Progenitor cell of endocrine pancreas (in vitro differentiated cells): Measurements from ENCODE around the gene GLIS1. TPM values are rescaled to one million over a fixed set of nuclear protein-coding genes. Genes with fewer than 3 reads are reported as not detected.

Source experiments
- DNase-seq: peaks from one replicate; pipeline ENCODE4 v3.0.0; 2021; ENCODE audit warnings: low spot score; ENCODE audit not compliant: unreplicated experiment
- H3K27ac Mint-ChIP-seq: 2 replicates; pipeline ENCODE4 v1.8.0; 2021; ENCODE audit warnings: mild to moderate bottlenecking, moderate library complexity, mixed read lengths
- H3K27me3 Mint-ChIP-seq: 2 replicates; pipeline ENCODE4 v1.8.0; 2021; ENCODE audit warnings: mixed read lengths
- H3K36me3 Mint-ChIP-seq: 2 replicates; pipeline ENCODE4 v1.8.0; 2022; ENCODE audit warnings: mixed read lengths; ENCODE audit not compliant: insufficient read depth
- H3K4me1 Mint-ChIP-seq: 2 replicates; pipeline ENCODE4 v1.8.0; 2021; ENCODE audit warnings: low read depth, mixed read lengths
- H3K4me3 Mint-ChIP-seq: 2 replicates; pipeline ENCODE4 v1.8.0; 2021; ENCODE audit warnings: low read depth, mild to moderate bottlenecking, moderate library complexity, mixed read lengths
- H3K9me3 Mint-ChIP-seq: 2 replicates; pipeline ENCODE4 v1.8.0; 2021; ENCODE audit warnings: low read depth, mixed read lengths
- total RNA-seq: library from RNA; stranded (reverse); gene quantifications from 2 replicates; pipeline ENCODE4 v1.2.1, GENCODE V29; 2021
- TF ChIP-seq, protein P1 (sequence below): fragments of 200-600 bp; sonication (generic); IDR thresholded peaks from one replicate; pipeline ENCODE4 v1.5.0; 2021; ENCODE audit warnings: antibody characterized with exemption, mild to moderate bottlenecking; ENCODE audit not compliant: unreplicated experiment

GLIS1 gene
- total RNA-seq, 1 donor from 2014 or later = not detected

DNA sequence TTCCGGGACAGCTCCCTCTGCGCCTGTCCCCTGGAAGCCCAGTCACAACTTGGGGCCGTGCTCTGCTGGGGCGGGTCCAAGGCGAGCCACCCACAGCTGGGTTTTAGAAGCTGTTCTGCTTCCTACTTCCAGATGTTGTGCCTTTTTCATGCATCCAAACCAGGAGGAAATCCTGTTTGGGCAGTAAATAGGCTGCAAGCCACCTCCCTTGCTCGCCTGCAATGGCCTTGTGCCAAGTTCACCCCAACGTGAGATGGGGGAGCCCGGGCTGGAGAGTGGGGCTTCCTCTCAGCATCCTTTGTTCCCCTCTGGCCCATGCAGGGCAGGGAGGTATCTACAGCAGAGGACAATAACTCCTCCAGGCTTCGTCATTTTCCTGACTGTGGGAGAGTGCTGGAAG, 206.6 kb downstream of the GLIS1 start:
- no peaks in the 10 kb centered on the region for H3K9me3 Mint-ChIP-seq
- H3K27me3 Mint-ChIP-seq = peaks cover 29% of the 10 kb centered on the region
- H3K4me1 Mint-ChIP-seq = no peaks in the 10 kb centered on the region
- no peak overlapping the region for H3K27ac Mint-ChIP-seq
- DNase-seq = no peak
- TF ChIP-seq, protein P1, sequence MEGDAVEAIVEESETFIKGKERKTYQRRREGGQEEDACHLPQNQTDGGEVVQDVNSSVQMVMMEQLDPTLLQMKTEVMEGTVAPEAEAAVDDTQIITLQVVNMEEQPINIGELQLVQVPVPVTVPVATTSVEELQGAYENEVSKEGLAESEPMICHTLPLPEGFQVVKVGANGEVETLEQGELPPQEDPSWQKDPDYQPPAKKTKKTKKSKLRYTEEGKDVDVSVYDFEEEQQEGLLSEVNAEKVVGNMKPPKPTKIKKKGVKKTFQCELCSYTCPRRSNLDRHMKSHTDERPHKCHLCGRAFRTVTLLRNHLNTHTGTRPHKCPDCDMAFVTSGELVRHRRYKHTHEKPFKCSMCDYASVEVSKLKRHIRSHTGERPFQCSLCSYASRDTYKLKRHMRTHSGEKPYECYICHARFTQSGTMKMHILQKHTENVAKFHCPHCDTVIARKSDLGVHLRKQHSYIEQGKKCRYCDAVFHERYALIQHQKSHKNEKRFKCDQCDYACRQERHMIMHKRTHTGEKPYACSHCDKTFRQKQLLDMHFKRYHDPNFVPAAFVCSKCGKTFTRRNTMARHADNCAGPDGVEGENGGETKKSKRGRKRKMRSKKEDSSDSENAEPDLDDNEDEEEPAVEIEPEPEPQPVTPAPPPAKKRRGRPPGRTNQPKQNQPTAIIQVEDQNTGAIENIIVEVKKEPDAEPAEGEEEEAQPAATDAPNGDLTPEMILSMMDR = no peak
- H3K4me3 Mint-ChIP-seq = no peak overlapping the region
- H3K36me3 Mint-ChIP-seq = no peaks in the 10 kb centered on the region

DNA sequence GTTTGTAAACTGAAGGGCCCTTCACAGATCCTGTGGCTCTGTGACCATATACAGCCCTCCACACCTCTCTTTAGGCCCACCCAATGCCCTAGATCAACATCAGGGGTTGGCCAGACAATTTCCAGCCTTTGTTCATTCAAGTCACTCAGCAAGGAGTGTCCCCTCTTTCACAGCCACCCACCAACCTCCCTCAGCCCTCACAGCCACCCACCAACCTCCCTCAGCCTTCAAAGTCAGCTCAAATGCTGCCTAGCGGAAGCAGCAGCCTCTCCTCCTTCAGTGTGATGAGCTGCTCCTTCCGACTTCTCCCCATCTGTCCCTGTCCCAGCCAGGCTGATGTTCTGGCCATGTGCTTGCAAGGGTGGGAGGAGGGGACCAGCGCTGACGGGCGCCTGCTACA, 208.4 kb downstream of the GLIS1 start:
- TF ChIP-seq, protein P1 = no peak
- Mint-ChIP-seq H3K4me3 (no peak overlapping the region), H3K27me3 (peaks cover 19% of the 10 kb centered on the region), H3K36me3 (no peaks in the 10 kb centered on the region), H3K27ac (no peak overlapping the region), H3K9me3 (no peaks in the 10 kb centered on the region), H3K4me1 (peaks cover 10% of the 10 kb centered on the region)
- DNase-seq = no peak

DNA sequence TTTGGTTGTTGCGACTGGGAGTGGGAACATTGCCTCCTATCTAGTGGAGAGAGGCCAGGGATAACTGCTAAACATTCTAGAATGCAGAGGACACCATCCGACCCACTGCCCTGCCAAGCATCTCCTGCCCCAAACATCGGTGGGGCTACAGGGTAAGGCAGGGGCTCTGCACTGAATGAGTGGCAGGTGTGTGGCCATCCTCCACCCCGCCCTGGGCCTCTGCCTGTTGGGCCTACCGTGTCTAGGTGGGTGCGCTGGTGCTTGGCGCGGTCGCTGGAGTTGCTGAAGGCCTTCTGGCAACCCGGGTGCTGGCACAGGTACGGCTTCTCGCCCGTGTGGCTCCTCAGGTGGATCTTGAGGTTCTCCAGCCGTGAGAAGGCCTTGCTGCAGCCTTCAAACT, 209.4 kb downstream of the GLIS1 start:
- no peaks in the 10 kb centered on the region for H3K9me3 Mint-ChIP-seq
- peaks cover 10% of the 10 kb centered on the region for H3K4me1 Mint-ChIP-seq
- H3K4me3 Mint-ChIP-seq = no peak overlapping the region
- TF ChIP-seq, protein P1 = no peak
- no peak for DNase-seq
- peaks cover 10% of the 10 kb centered on the region for H3K27me3 Mint-ChIP-seq
- H3K36me3 Mint-ChIP-seq = no peaks in the 10 kb centered on the region
- H3K27ac Mint-ChIP-seq = no peak overlapping the region

DNA sequence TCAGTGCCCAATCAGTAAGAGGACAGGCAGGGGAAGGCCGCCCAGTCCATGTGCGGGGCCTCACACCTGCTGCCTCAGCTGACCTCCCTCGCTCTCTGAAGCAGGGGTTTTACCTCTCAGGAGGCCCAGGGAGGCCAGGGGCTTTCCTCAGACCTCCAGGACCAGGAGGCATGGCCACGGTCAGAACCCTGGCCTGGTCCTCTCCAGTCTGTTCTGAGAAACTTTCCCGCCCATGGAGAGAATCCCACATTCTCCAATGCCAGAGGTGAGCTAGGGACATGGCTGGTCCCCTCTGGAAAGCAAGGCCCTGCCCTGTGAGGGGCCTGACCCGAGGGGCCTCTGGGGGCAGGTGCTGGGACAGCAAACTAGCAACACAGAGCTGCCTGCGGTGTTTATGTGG, 211.6 kb downstream of the GLIS1 start:
- Mint-ChIP-seq H3K36me3 (no peaks in the 10 kb centered on the region), H3K27me3 (peaks cover 19% of the 10 kb centered on the region), H3K4me3 (no peak overlapping the region), H3K4me1 (peaks cover 10% of the 10 kb centered on the region), H3K27ac (no peak overlapping the region), H3K9me3 (no peaks in the 10 kb centered on the region)
- TF ChIP-seq, protein P1 = no peak
- no peak for DNase-seq

DNA sequence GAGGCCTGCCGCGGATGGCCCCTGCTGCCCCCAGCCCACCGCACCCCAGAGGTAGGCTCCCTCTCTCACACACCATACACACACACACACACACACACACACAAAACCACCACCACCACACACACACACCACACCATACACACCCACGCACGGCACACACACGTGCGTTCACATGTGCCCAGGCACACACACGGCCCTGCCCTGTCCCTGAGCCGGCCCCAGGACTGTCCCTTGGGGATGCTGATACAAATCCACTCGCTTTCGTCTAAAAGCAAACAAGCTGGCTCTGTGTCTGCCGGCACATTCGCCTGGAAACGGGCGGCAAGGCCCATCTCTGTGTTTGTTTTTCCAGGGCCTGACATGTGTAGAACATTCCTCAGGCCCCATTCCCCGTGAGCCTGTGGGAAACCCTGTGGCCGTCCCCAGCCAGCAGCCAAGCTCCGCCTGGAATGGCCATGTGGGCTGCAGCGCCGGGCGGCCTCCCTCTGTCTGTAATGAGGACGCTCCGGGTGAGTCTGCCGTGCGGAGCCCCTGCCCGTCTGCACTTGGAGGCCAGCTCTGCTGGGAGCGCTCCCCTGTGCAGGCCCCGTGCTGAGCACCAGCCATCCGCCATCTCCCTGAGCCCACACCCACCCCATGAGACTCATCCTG, 212.4 kb downstream of the GLIS1 start:
- Mint-ChIP-seq H3K27me3 (peaks cover 18% of the 10 kb centered on the region), H3K36me3 (no peaks in the 10 kb centered on the region), H3K4me3 (no peak overlapping the region), H3K9me3 (no peaks in the 10 kb centered on the region), H3K4me1 (peaks cover 10% of the 10 kb centered on the region), H3K27ac (peak overlapping the region; percentile 89)
- DNase-seq = peak; percentile 40
- TF ChIP-seq, protein P1 = no peak
